ENCODE data around the gene KCTD7.
"Not testable (repeated sequence)": the region's sequence is repeated elsewhere in the genome, so short reads cannot be mapped to it uniquely, and the experiment has no call there.

KCTD7 gene

GRCh38 chr7:66628361-66629221 is at the start of gene KCTD7:
KCTD7 (plus strand) TSS chr7:66628881; CDS start chr7:66629065, 184 bp downstream.
- peaks cover 7% of the 10 kb centered on the region for H3K4me1 ChIP-seq (ENCODE audit: insufficient read depth, insufficient read length)

DNA sequence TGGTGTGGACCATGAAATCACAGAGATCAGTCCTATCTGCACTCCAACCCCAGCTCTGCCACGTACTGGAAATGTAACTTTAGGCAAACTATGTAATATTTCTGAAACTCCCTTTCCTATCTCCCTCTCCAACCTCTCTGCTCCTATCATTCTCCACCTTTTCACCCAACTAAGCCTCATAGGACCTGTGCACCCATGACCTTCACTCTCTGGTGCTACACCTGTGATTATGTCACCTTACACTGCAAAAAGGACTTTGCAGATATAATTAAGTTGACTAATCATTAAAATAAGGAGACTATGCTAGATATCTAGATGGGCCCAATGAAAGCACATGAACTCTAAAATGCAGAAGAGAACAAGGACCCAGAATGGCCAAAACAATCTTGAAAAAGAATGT is 48.3 kb upstream of the KCTD7 start:
- not testable (repeated sequence) for H3K27me3 ChIP-seq (ENCODE audit: insufficient read depth, insufficient read length); H3K4me1 ChIP-seq (ENCODE audit: insufficient read depth, insufficient read length); H3K4me3 ChIP-seq (ENCODE audit: insufficient read length, low read depth); DNase-seq (ENCODE audit: low read depth, low spot score); H3K9me3 ChIP-seq (ENCODE audit: insufficient read depth, low read length); H3K9ac ChIP-seq (ENCODE audit: insufficient read length, low read depth)
- peaks cover 63% of the 10 kb centered on the region for H3K36me3 ChIP-seq (ENCODE audit: insufficient read depth, insufficient read length, low read length)

More at GRCh38 chr7:66628361-66629221, at the start of gene KCTD7:
- TF ChIP-seq YY1 (IDR thresholded peaks at IDR 0.05; ENCODE audit: insufficient read depth, insufficient read length), result no peak
- TF ChIP-seq ZNF274 (IDR thresholded peaks at IDR 0.05; ENCODE audit: low read depth, low read length), result no peak
- no peak for TF ChIP-seq SUZ12 (IDR thresholded peaks at IDR 0.05; ENCODE audit: extremely low read depth, insufficient read depth, insufficient read length)
- peak; percentile 97 for DNase-seq (ENCODE audit: low read depth, low spot score)
- Histone ChIP-seq H3K4me3 (ENCODE audit: insufficient read length, low read depth) (peak within 1 kb of the TSS; percentile 81), H3K36me3 (ENCODE audit: insufficient read depth, insufficient read length, low read length) (peaks cover 18% of the 10 kb centered on the region), H3K9me3 (ENCODE audit: insufficient read depth, low read length) (no peaks in the 10 kb centered on the region), H3K27me3 (ENCODE audit: insufficient read depth, insufficient read length) (no peaks in the 10 kb centered on the region), H3K9ac (ENCODE audit: insufficient read length, low read depth) (peak within 1 kb of the TSS; percentile 97)

DNA sequence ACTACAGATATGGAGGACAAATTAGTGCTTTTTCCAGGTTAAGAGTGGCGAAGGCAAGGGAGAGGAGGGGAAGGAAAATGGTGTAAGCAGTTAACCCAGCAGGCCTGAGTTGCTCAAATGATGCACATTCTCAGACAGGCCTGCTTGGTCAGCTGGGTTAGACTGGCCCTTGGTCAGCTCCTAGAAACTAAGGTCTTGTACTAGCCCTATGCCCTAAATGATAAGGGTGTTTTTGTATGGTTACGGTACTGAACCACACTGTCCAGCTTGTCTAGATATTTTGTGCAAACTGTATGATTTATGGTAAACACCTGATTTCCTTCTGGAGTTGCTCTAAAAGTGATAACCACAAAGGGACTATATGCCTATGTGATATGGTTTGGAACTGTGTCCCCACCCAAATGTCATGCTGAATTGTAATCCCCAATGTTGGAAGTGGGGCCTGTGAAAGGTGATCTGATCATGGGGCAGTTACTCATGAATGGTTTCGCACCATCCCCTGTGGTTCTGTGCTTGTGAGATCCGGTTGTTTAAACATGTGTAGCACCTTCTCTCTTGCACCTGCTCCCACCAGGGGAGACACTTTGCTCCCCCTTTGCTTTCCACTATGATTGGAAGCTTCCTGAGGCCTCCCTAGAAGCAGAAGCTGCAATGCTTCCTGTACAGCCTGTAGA is 45.7 kb upstream of the KCTD7 start:
- not testable (repeated sequence) for DNase-seq (ENCODE audit: low read depth, low spot score); H3K9me3 ChIP-seq (ENCODE audit: insufficient read depth, low read length); H3K4me1 ChIP-seq (ENCODE audit: insufficient read depth, insufficient read length); H3K9ac ChIP-seq (ENCODE audit: insufficient read length, low read depth); H3K27me3 ChIP-seq (ENCODE audit: insufficient read depth, insufficient read length); H3K4me3 ChIP-seq (ENCODE audit: insufficient read length, low read depth)
- H3K36me3 ChIP-seq (ENCODE audit: insufficient read depth, insufficient read length, low read length), result peaks cover 65% of the 10 kb centered on the region

GRCh38 chr7:66583490-66584110 is 45.1 kb upstream of the KCTD7 start:
- Histone ChIP-seq H3K9ac (ENCODE audit: insufficient read length, low read depth) (no peak overlapping the region), H3K36me3 (ENCODE audit: insufficient read depth, insufficient read length, low read length) (peaks cover 66% of the 10 kb centered on the region)
- DNase-seq (ENCODE audit: low read depth, low spot score), result no peak

GRCh38 chr7:66586181-66586580 is 42.5 kb upstream of the KCTD7 start:
- no peak overlapping the region for H3K4me3 ChIP-seq (ENCODE audit: insufficient read length, low read depth)
- no peaks in the 10 kb centered on the region for H3K9me3 ChIP-seq (ENCODE audit: insufficient read depth, low read length)
- no peak for TF ChIP-seq SUZ12 (IDR thresholded peaks at IDR 0.05; ENCODE audit: extremely low read depth, insufficient read depth, insufficient read length)
- no peak for TF ChIP-seq YY1 (IDR thresholded peaks at IDR 0.05; ENCODE audit: insufficient read depth, insufficient read length)
- no peak for TF ChIP-seq ZNF274 (IDR thresholded peaks at IDR 0.05; ENCODE audit: low read depth, low read length)
- peaks cover 3% of the 10 kb centered on the region for H3K4me1 ChIP-seq (ENCODE audit: insufficient read depth, insufficient read length)
- H3K36me3 ChIP-seq (ENCODE audit: insufficient read depth, insufficient read length, low read length), result peaks cover 65% of the 10 kb centered on the region
- H3K27me3 ChIP-seq (ENCODE audit: insufficient read depth, insufficient read length), result no peaks in the 10 kb centered on the region
- H3K9ac ChIP-seq (ENCODE audit: insufficient read length, low read depth), result no peak overlapping the region
- no peak for DNase-seq (ENCODE audit: low read depth, low spot score)

More at GRCh38 chr7:66583490-66584110, 45.1 kb upstream of the KCTD7 start:
- Histone ChIP-seq H3K4me1 (ENCODE audit: insufficient read depth, insufficient read length) (no peaks in the 10 kb centered on the region), H3K27me3 (ENCODE audit: insufficient read depth, insufficient read length) (no peaks in the 10 kb centered on the region), H3K9me3 (ENCODE audit: insufficient read depth, low read length) (no peaks in the 10 kb centered on the region), H3K4me3 (ENCODE audit: insufficient read length, low read depth) (no peak overlapping the region)
- TF ChIP-seq YY1 (IDR thresholded peaks at IDR 0.05; ENCODE audit: insufficient read depth, insufficient read length) (no peak), ZNF274 (IDR thresholded peaks at IDR 0.05; ENCODE audit: low read depth, low read length) (no peak), SUZ12 (IDR thresholded peaks at IDR 0.05; ENCODE audit: extremely low read depth, insufficient read depth, insufficient read length) (no peak)

- not testable (repeated sequence) for H3K9me3 ChIP-seq (ENCODE audit: insufficient read depth, low read length); H3K4me1 ChIP-seq (ENCODE audit: insufficient read depth, insufficient read length); DNase-seq (ENCODE audit: low read depth, low spot score); H3K27me3 ChIP-seq (ENCODE audit: insufficient read depth, insufficient read length); H3K9ac ChIP-seq (ENCODE audit: insufficient read length, low read depth); H3K4me3 ChIP-seq (ENCODE audit: insufficient read length, low read depth)
- H3K36me3 ChIP-seq (ENCODE audit: insufficient read depth, insufficient read length, low read length), result peaks cover 49% of the 10 kb centered on the region
These were observed 40.5 kb upstream of the KCTD7 start for GRCh38 chr7:66588226-66588625.

- DNase-seq (ENCODE audit: low read depth, low spot score); H3K9me3 ChIP-seq (ENCODE audit: insufficient read depth, low read length); H3K4me1 ChIP-seq (ENCODE audit: insufficient read depth, insufficient read length); H3K9ac ChIP-seq (ENCODE audit: insufficient read length, low read depth); H3K4me3 ChIP-seq (ENCODE audit: insufficient read length, low read depth); H3K27me3 ChIP-seq (ENCODE audit: insufficient read depth, insufficient read length): not testable (repeated sequence)
- H3K36me3 ChIP-seq (ENCODE audit: insufficient read depth, insufficient read length, low read length), result peaks cover 42% of the 10 kb centered on the region
These were observed 39.7 kb upstream of the KCTD7 start for GRCh38 chr7:66588856-66589570.

DNA sequence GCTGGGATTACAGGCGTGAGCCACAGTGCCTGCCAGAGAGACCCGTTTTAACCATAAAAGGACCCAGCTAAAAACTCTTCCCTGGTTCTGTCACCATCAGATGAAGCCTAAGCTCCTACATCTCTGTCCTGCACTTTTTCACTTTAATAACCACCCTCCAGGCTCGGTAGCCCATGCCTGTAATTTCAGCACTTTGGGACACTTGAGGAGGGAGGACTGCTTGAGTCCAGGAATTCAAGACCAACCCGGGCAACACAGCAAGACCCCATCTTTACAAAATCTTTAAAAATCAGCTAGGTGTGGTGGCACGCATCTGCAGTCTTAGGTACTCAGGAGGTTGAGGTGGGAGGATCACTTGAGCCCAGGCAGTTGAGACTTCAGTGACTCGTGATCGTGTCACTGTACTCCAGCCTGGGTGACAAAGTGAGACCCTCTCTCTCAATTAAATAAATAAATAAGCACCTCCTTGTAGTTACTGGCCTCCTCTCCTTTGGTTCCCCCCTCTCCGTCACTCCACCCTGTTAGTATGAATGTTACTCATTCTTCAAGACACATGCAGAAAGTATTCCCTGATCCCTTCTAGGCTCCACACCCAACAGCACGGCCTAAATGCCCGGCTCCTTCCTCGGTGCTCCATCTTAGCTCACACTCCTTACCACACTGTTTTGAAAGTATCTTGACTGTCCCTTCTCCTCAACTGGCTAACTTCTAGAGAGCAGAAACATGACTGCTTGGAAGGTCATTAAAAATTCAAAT is 38.2 kb upstream of the KCTD7 start:
- DNase-seq (ENCODE audit: low read depth, low spot score); H3K4me1 ChIP-seq (ENCODE audit: insufficient read depth, insufficient read length); H3K27me3 ChIP-seq (ENCODE audit: insufficient read depth, insufficient read length): not testable (repeated sequence)
- peaks cover 30% of the 10 kb centered on the region for H3K36me3 ChIP-seq (ENCODE audit: insufficient read depth, insufficient read length, low read length)
- peaks cover 15% of the 10 kb centered on the region for H3K9me3 ChIP-seq (ENCODE audit: insufficient read depth, low read length)
- H3K4me3 ChIP-seq (ENCODE audit: insufficient read length, low read depth), result peak overlapping the region; percentile 11
- peak overlapping the region; percentile 42 for H3K9ac ChIP-seq (ENCODE audit: insufficient read length, low read depth)

- Histone ChIP-seq H3K9ac (ENCODE audit: insufficient read length, low read depth) (peak overlapping the region; percentile 99), H3K4me3 (ENCODE audit: insufficient read length, low read depth) (peak overlapping the region; percentile 88), H3K9me3 (ENCODE audit: insufficient read depth, low read length) (peaks cover 15% of the 10 kb centered on the region), H3K36me3 (ENCODE audit: insufficient read depth, insufficient read length, low read length) (peaks cover 29% of the 10 kb centered on the region)
- H3K4me1 ChIP-seq (ENCODE audit: insufficient read depth, insufficient read length); DNase-seq (ENCODE audit: low read depth, low spot score); H3K27me3 ChIP-seq (ENCODE audit: insufficient read depth, insufficient read length): not testable (repeated sequence)
These were observed 37.5 kb upstream of the KCTD7 start for GRCh38 chr7:66591058-66591798.

Measured in NT2/D1 (cell line).